NCI-H2171 (cell line): Measurements from ENCODE around the gene SRP72.

Experiments
- DNase-seq: peaks from one replicate; lab custom pipeline; 2025; lab: John Stamatoyannopoulos, UW

Gene SRP72

DNA sequence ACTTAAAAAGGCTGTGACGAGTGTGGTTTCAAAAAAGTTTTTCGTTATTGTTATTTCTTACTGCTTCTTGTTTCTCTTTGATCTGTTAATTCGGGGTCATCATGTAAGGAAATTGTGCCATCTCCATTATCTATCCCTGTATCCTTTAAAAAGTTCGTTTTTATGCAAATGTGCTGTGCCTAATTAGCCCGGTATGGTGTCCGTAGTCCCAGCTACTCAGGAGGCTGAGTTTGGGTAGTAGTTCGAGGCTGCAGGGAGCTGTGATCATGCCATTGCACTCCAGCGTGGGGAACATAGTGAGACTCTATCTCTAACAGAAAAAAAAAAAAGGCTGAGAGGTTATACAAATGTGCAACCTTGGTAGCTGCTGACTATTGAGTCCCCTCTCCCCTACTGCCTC is 83.2 kb downstream of the SRP72 start:
- DNase-seq = no peak

DNA sequence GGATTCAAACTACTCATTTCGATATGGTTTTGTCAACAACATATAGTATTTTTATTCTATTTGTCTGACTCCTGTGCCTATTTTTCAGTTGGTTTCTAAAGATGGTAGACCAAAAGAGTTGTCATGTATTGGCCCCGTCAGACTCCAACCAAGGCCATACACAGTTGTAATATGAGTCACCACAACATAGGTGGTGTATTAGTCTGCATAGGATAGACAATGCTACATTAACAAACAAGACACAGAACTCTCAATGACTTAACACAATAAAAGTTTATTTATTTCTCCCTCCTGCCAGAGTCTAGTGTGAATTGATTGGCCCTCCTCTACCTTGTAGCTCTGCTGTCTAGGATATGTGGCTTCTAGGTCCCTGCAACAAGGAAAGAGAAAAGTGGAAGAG is 84.1 kb downstream of the SRP72 start:
- DNase-seq = no peak

DNA sequence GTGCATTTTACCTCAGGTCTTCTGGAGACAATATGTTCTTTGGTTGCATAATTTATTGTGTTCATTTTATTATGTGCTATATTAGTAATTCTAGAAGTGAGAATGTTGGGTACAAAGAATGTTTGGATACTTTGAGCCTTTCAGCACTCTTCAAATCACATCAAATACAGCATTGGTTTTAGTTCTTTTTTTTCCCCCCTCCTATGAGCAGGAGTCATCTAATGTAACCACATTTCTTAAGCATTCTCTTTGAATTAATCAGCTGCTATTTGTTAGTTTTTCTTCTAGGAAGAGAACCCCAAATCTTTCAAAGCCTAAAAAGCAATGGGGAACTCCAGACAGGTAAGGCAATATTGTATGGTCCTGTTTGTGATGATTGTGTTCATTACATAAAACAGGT is 84.9 kb downstream of the SRP72 start:
- DNase-seq = no peak
